ENCODE measurements around the gene PABPC3. TPM values are rescaled to one million over a fixed set of nuclear protein-coding genes. Genes with fewer than 3 reads are reported as not detected.

The PABPC3 gene
- total RNA-seq = 0.09 and 0.11 TPM in 2 replicates

GRCh38 chr13:25095851-25096453 is at the start of gene PABPC3:
Gene PABPC3, plus strand, starts transcription at chr13:25096136. Its CDS starts 63 bp downstream, at chr13:25096199.

Other genes with a start within 250 kb of the PABPC3 start
- not detected in 2 replicates for gene AMER2, start 76.2 kb downstream of the PABPC3 start, total RNA-seq
- gene MTMR6, start 191.4 kb downstream of the PABPC3 start, total RNA-seq = 25.8 and 28.3 TPM in 2 replicates
- gene NUP58, start 205.5 kb downstream of the PABPC3 start, total RNA-seq = 28.8 and 38.3 TPM in 2 replicates